ENCODE results near the gene RLF. TPM values are rescaled to one million over a fixed set of nuclear protein-coding genes. Genes with fewer than 3 reads are reported as not detected.

The RLF gene
- total and polyA plus RNA-seq, 4 donors = 1.7 to 13.4 (median 6.3) TPM

DNA sequence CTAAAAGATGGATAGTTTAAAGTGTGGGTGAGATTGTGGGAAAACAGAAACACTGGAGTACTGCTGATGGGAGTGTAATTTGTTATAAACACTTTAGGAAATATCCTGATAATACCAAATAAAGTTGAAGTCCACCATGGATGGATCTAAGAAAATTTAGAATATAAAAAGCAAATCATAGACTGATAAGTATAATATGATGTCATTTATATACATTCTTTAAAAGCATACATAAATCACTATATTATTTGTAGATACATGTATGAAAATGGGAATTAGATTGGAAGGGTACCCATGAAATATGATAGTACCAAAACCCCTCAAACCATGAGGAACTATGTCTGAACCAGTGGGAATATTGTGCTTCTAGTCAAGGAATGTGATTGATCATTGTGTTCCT lies 104.7 kb downstream of the RLF start:
- Histone ChIP-seq H3K4me1 (ENCODE audit: control insufficient read depth in 4 of 4, insufficient read depth in 4 of 4, low read length in 3 of 4) (peaks cover 0 to 10% (median under 1%) of the 10 kb centered on the region in 4 donors), H3K36me3 (ENCODE audit: control insufficient read depth in 4 of 4, insufficient read depth in 3 of 4, low read depth in 1 of 4, low read length in 3 of 4) (peaks cover 9 to 36% (median 33%) of the 10 kb centered on the region in 4 donors), H3K27me3 (ENCODE audit: control insufficient read depth in 4 of 4, insufficient read depth in 4 of 4, low read length in 3 of 4) (no peaks in the 10 kb centered on the region), H3K4me3 (ENCODE audit: low read depth in 1 of 3, low read length in 3 of 3) (no peak overlapping the region), H3K27ac (ENCODE audit: low read depth in 1 of 2, low read length in 2 of 2) (no peak overlapping the region), H3K9ac (ENCODE audit: low read depth in 1 of 2, low read length in 2 of 2) (no peak overlapping the region), H3K9me3 (ENCODE audit: control insufficient read depth in 4 of 4, low read length in 3 of 4) (no peaks in the 10 kb centered on the region)
- DNase-seq (ENCODE audit: low spot score) = no peak
- TF ChIP-seq FOXA1 (IDR thresholded peaks at IDR 0.05) (no peak), HNF4G (IDR thresholded peaks at IDR 0.05) (no peak), EGR1 (IDR thresholded peaks at IDR 0.05; ENCODE audit: low read depth in 2 of 2) (no peak), NR2F2 (IDR thresholded peaks at IDR 0.05) (no peak), GABPA (IDR thresholded peaks at IDR 0.05 in 1 of 2, conservative IDR thresholded peaks at IDR 0.05 in 1 of 2) (no peak), RAD21 (IDR thresholded peaks at IDR 0.05) (no peak), FOXA2 (IDR thresholded peaks at IDR 0.05) (no peak), JUND (IDR thresholded peaks at IDR 0.05) (no peak)

GRCh38 chr1:40266786-40267535 lies 105.8 kb downstream of the RLF start:
- Histone ChIP-seq H3K27ac (ENCODE audit: low read depth in 1 of 2, low read length in 2 of 2) (peak overlapping the region; percentile 76 to 83), H3K36me3 (ENCODE audit: control insufficient read depth in 4 of 4, insufficient read depth in 3 of 4, low read depth in 1 of 4, low read length in 3 of 4) (peaks cover 10 to 35% (median 31%) of the 10 kb centered on the region in 4 donors)

More at GRCh38 chr1:40266786-40267535, 105.8 kb downstream of the RLF start:
- Histone ChIP-seq H3K9me3 (ENCODE audit: control insufficient read depth in 4 of 4, low read length in 3 of 4) (no peaks in the 10 kb centered on the region), H3K4me3 (ENCODE audit: low read depth in 1 of 3, low read length in 3 of 3) (no peak overlapping the region), H3K4me1 (ENCODE audit: control insufficient read depth in 4 of 4, insufficient read depth in 4 of 4, low read length in 3 of 4) (peaks cover 0 to 10% (median under 1%) of the 10 kb centered on the region in 4 donors), H3K9ac (ENCODE audit: low read depth in 1 of 2, low read length in 2 of 2) (peak overlapping the region in 1 of 2 donors; percentile 47), H3K27me3 (ENCODE audit: control insufficient read depth in 4 of 4, insufficient read depth in 4 of 4, low read length in 3 of 4) (no peaks in the 10 kb centered on the region)
- WGBS = 97% methylated on average over 6 of the region's 6 CpGs
- no peak for TF ChIP-seq TAF1 (conservative IDR thresholded peaks at IDR 0.05)
- TF ChIP-seq HNF4G (IDR thresholded peaks at IDR 0.05) = no peak
- TF ChIP-seq, protein P1, sequence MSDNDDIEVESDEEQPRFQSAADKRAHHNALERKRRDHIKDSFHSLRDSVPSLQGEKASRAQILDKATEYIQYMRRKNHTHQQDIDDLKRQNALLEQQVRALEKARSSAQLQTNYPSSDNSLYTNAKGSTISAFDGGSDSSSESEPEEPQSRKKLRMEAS (IDR thresholded peaks at IDR 0.05) = no peak
- no peak for TF ChIP-seq REST (IDR thresholded peaks at IDR 0.05)
- no peak for DNase-seq (ENCODE audit: low spot score)

All from liver (tissue), 9 donors.